Activated CD4-positive, alpha-beta T cell treated with anti-CD3 and anti-CD28 coated beads for 36 hours (primary cell): Measurements from ENCODE around the gene ALDH16A1. TPM values are rescaled to one million over a fixed set of nuclear protein-coding genes. Genes with fewer than 3 reads are reported as not detected.

Experiments
- ATAC-seq: fragments of 200-7000 bp; cut with Tn5 transposase; one replicate; pipeline ENCODE4 v1.10.0; 2021; ENCODE audit warnings: mild to moderate bottlenecking, moderate library complexity
- CTCF ChIA-PET: fragments of 350-600 bp; sonication (Branson Sonifier 250); formaldehyde crosslinking; loops from one replicate; lab custom pipeline; 2021; ENCODE audit warnings: antibody characterized with exemption; lab: Charles Lee
- POLR2A ChIA-PET: fragments of 350-600 bp; sonication (Branson Sonifier 250); formaldehyde crosslinking; loops from one replicate; lab custom pipeline; 2021; ENCODE audit warnings: antibody characterized with exemption, inconsistent platforms; lab: Charles Lee
- DNase-seq: peaks from one replicate; pipeline ENCODE4 v3.0.0-alpha.2; 2020
- H3K27ac Mint-ChIP-seq: one replicate; pipeline ENCODE4 v1.8.0; 2021; ENCODE audit warnings: mixed read lengths
- H3K27me3 Mint-ChIP-seq: one replicate; pipeline ENCODE4 v1.8.0; 2021; ENCODE audit warnings: mixed read lengths
- H3K36me3 Mint-ChIP-seq: one replicate; pipeline ENCODE4 v1.8.0; 2021; ENCODE audit warnings: low read depth, mixed read lengths
- H3K4me1 Mint-ChIP-seq: one replicate; pipeline ENCODE4 v1.8.0; 2021; ENCODE audit warnings: mixed read lengths
- H3K4me3 Mint-ChIP-seq: one replicate; pipeline ENCODE4 v1.8.0; 2021; ENCODE audit warnings: mild to moderate bottlenecking, moderate library complexity, mixed read lengths
- H3K9me3 Mint-ChIP-seq: one replicate; pipeline ENCODE4 v1.8.0; 2021; ENCODE audit warnings: low read depth, mixed read lengths
- intact Hi-C, 2 experiments: fragments of 100-400 bp; cut with DNase I in 1 of 2; cut with micrococcal nuclease in 1 of 2; formaldehyde crosslinking; loops; one replicate each; pipeline versions ENCODE4 v1.14.2 to v1.15.1; 2022 to 2024; cut with DNase I, micrococcal nuclease
- total RNA-seq, 2 experiments: library from RNA; stranded (reverse); gene quantifications; one replicate each; pipeline ENCODE4 v1.2.3, GENCODE V29; 2021

ALDH16A1 gene
- total RNA-seq, 2 experiments from 2014 or later: 26.8 to 33.3 TPM

GRCh38 chr19:49474542-49474924 lies 21.5 kb downstream of the ALDH16A1 start:
- DNase-seq (no peak), ATAC-seq (no peak)
- ChIA-PET CTCF (interaction anchor here (0.9 to 2.3 kb wide), 3 partner anchors 36 to 85 kb away, joined by 3 to 12 read pairs (median 3); no protein-coding TSS in a partner anchor), POLR2A (no interaction called here)
- Mint-ChIP-seq H3K27ac (peak overlapping the region; percentile 84), H3K9me3 (no peaks in the 10 kb centered on the region), H3K4me1 (peaks cover 54% of the 10 kb centered on the region), H3K36me3 (peaks cover 7% of the 10 kb centered on the region), H3K4me3 (peak overlapping the region; percentile 73), H3K27me3 (no peaks in the 10 kb centered on the region)
- intact Hi-C loops: loop anchor here (1.0 to 2.0 kb wide), 10 partner anchors 13 to 389 kb away; partner anchors contain the start of genes RPL13A (in 2 of the 2), ALDH16A1 (in 1 of the 2), DKKL1 (in 1 of the 2) and RPS11 (in 1 of the 2)

DNA sequence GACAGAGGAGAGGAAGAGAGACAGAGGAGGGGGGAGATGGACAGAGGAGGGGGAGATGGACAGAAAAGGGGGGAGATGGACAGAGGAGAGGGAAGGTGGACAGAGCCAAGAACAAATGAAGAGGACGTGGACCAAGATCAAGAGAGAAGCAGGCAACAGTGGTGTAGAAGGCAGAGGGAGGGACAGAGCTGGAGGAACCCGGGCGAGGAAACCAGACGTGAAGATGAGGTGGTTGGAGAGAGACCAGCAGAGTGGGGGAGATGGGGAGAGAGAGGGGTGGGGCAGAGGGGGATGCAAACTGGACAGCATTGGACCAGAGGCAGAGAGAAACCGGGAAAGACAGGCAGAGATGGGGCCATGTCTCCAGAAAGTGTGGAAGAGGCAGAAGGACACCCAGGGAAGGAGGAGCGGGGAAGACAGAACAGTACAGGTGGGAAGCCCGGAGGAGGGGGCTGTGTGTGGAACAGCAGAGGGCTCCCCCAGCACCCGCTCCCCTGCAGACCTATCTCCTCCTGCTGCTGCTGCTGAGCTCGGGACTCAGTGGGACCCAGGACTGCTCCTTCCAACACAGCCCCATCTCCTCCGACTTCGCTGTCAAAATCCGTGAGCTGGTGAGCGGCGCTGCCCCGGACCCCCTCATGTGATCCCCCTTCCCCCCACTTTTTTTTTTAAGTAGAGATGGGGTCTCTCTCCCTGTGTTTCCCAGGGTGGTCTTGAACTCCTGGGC lies 22.3 kb downstream of the ALDH16A1 start:
- H3K4me1 Mint-ChIP-seq: peaks cover 46% of the 10 kb centered on the region
- POLR2A ChIA-PET: interaction anchor here (1.2 to 1.6 kb wide), 2 partner anchors 16 to 20 kb away, joined by 3 to 6 read pairs; partner anchors contain the start of gene RPS11
- peaks cover 12% of the 10 kb centered on the region for H3K36me3 Mint-ChIP-seq

GRCh38 chr19:49475995-49476880 lies 23.2 kb downstream of the ALDH16A1 start:
- CTCF ChIA-PET: interaction anchor here (0.6 to 2.8 kb wide), 17 partner anchors 9 to 250 kb away, joined by 3 to 15 read pairs (median 4); partner anchors contain the start of gene RPL13A
- Mint-ChIP-seq H3K4me3 (peak overlapping the region; percentile 73), H3K4me1 (peaks cover 37% of the 10 kb centered on the region), H3K36me3 (peaks cover 16% of the 10 kb centered on the region), H3K9me3 (no peaks in the 10 kb centered on the region), H3K27me3 (no peaks in the 10 kb centered on the region), H3K27ac (peak overlapping the region; percentile 84)
- DNase-seq: peak; percentile 91
- POLR2A ChIA-PET: interaction anchor here (1.2 to 2.1 kb wide), 3 partner anchors 15 to 20 kb away, joined by 3 to 6 read pairs (median 6); partner anchors contain the start of gene RPS11
- peak; percentile 80 for ATAC-seq
- intact Hi-C loops: loop anchor here in 1 of 2 experiments (1.0 to 2.0 kb wide), 2 partner anchors 84 to 209 kb away; no protein-coding TSS in a partner anchor

More for the DNA sequence above, 22.3 kb downstream of the ALDH16A1 start:
- Mint-ChIP-seq H3K27ac (peak overlapping the region; percentile 84), H3K4me3 (peak overlapping the region; percentile 73), H3K27me3 (no peaks in the 10 kb centered on the region), H3K9me3 (no peaks in the 10 kb centered on the region)
- ATAC-seq: no peak
- CTCF ChIA-PET: interaction anchor here (0.6 to 2.8 kb wide), 14 partner anchors 10 to 249 kb away, joined by 3 to 15 read pairs (median 4); partner anchors contain the start of genes PIH1D1 and RPL13A
- intact Hi-C loops: loop anchor here in 1 of 2 experiments (2.0 kb wide), 1 partner anchor 209 kb away; no protein-coding TSS in a partner anchor
- DNase-seq: peak; percentile 49

- Mint-ChIP-seq H3K4me1 (peaks cover 18% of the 10 kb centered on the region), H3K4me3 (no peak overlapping the region), H3K9me3 (no peaks in the 10 kb centered on the region), H3K27ac (no peak overlapping the region), H3K27me3 (no peaks in the 10 kb centered on the region), H3K36me3 (peaks cover 25% of the 10 kb centered on the region)
- POLR2A ChIA-PET: no interaction called here
- CTCF ChIA-PET: no interaction called here
- ATAC-seq (no peak), DNase-seq (no peak)
- intact Hi-C loops: no loop called here
These were observed 27.1 kb downstream of the ALDH16A1 start for GRCh38 chr19:49479975-49480628.

- H3K4me3 Mint-ChIP-seq: no peak overlapping the region
- ATAC-seq (no peak), DNase-seq (no peak)
- no peaks in the 10 kb centered on the region for H3K27me3 Mint-ChIP-seq
- CTCF ChIA-PET: interaction anchor here (0.5 kb wide), 1 partner anchor 26 kb away, joined by 3 read pairs; no protein-coding TSS in a partner anchor
- intact Hi-C loops: no loop called here
- H3K4me1 Mint-ChIP-seq: peaks cover 14% of the 10 kb centered on the region
- peak overlapping the region; percentile 51 for H3K27ac Mint-ChIP-seq
- no peaks in the 10 kb centered on the region for H3K9me3 Mint-ChIP-seq
- POLR2A ChIA-PET: no interaction called here
- peaks cover 30% of the 10 kb centered on the region for H3K36me3 Mint-ChIP-seq
These were observed 28.1 kb downstream of the ALDH16A1 start for GRCh38 chr19:49481020-49481683.

DNA sequence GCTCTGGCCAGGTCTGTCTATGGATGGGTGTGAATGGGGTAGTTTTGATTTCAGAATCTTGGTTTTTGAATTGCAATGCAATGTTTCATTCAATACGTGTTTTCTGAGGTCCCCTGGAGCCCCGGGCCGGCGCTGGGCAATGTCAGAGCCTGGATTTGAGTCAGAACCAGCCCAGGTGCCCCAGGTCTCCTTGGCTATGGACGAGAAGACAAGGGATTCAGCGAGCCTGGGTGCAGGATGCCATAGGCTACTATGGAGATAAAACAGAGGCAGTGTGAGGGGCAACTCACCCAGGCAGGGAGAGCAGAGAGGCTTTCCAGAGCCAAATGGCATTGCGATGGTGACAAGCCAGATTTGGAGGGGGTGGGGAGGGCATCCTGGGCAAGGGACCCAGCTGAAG lies 33.2 kb downstream of the ALDH16A1 start:
- Mint-ChIP-seq H3K9me3 (no peaks in the 10 kb centered on the region), H3K36me3 (peaks cover 58% of the 10 kb centered on the region), H3K4me1 (peaks cover 25% of the 10 kb centered on the region), H3K27ac (peak overlapping the region; percentile 80), H3K4me3 (peak overlapping the region; percentile 36), H3K27me3 (no peaks in the 10 kb centered on the region)
- ATAC-seq (no peak), DNase-seq (no peak)
- ChIA-PET CTCF (interaction anchor here (0.5 kb wide), 1 partner anchor 41 kb away, joined by 3 read pairs; the partner anchor contains the start of gene RCN3), POLR2A (no interaction called here)
- intact Hi-C loops: loop anchor here (2.0 to 5.0 kb wide), 2 partner anchors 34 to 155 kb away; partner anchors contain the start of genes ALDH16A1 (in 1 of the 2), PIH1D1 (in 1 of the 2) and RRAS (in 1 of the 2)

DNA sequence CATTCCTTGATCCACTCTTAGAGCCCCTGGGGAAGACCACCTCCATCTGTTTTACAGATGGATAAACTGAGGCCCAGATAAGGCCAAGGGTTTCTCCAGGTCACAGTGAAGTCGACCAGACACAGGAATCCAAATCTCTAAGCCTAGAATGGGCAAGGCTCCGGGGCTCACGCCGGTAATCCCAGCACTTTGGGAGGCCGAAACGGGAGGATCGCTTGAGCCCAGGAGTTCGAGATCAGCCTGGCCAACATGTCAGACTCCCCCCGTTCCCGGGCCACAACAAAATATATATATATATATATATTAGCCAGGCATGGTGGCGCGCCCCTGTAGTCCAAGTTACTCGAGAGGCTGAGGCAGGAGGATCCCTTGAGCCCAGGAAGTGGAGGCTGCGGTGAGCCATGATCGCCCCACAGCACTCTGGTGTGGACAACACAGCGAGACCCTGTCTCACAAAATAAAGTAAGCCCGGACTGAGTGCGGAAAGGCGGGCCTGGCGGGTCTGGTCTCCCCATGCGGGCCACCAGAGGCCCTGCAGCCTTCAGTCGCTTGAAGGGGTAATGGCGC lies 33.8 kb downstream of the ALDH16A1 start:
- H3K4me3 Mint-ChIP-seq: peak overlapping the region; percentile 99
- no peaks in the 10 kb centered on the region for H3K9me3 Mint-ChIP-seq
- POLR2A ChIA-PET: interaction anchor here (1.5 kb wide), 1 partner anchor 9 kb away, joined by 6 read pairs; the partner anchor contains the start of gene RPS11
- H3K27ac Mint-ChIP-seq: peak overlapping the region; percentile 97
- H3K36me3 Mint-ChIP-seq: peaks cover 61% of the 10 kb centered on the region
- DNase-seq (no peak), ATAC-seq (no peak)
- peaks cover 25% of the 10 kb centered on the region for H3K4me1 Mint-ChIP-seq
- intact Hi-C loops: loop anchor here (1.0 to 5.0 kb wide), 8 partner anchors 10 to 493 kb away; partner anchors contain the start of genes ALDH16A1 (in 2 of the 2), FLT3LG (in 2 of the 2), RPS11 (in 2 of the 2) and AKT1S1 (in 1 of the 2)
- H3K27me3 Mint-ChIP-seq: no peaks in the 10 kb centered on the region
- CTCF ChIA-PET: interaction anchor here (0.5 kb wide), 1 partner anchor 41 kb away, joined by 3 read pairs; the partner anchor contains the start of gene RCN3

DNA sequence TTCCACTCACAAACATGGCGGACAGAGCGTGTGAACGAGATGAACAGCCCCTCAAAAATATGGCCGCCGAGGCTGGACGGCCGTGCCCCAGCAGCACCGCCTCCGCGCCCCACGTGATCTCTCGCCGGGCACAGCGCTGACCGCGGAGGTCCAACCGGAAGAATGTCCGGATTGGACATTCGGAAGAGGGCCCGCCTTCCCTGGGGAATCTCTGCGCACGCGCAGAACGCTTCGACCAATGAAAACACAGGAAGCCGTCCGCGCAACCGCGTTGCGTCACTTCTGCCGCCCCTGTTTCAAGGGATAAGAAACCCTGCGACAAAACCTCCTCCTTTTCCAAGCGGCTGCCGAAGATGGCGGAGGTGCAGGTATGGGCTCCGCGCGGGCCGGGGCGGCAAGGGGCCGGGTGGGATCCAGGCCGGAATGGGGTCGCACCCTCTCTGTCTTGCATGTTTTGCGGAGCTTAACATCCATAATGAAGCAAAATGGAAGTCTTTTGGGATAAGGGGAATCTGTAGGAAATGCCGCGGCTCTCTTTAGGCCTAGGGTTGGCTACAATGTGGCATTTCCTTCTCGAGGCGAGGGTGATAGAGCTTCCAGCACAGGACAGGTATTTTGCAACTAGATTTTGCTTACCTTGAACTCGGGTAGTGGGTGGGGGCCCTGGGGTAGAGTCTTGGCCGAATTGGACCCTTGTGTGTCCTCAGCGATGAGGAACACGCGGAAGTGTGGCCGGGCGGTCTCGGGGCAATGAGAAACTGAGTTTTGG lies 34.4 kb downstream of the ALDH16A1 start, which contains the start of gene RPL13A:
RPL13A (plus strand) TSS at position 332 of the 769 bp plus-strand sequence; CDS start at position 354, 22 bp downstream.
- peaks cover 67% of the 10 kb centered on the region for H3K36me3 Mint-ChIP-seq
- peak; percentile 90 for ATAC-seq
- peak within 1 kb of the TSS; percentile 97 for H3K27ac Mint-ChIP-seq
- ChIA-PET CTCF (interaction anchor here (0.7 to 2.5 kb wide), 2 partner anchors 11 to 796 kb away, joined by 4 to 15 read pairs; no protein-coding TSS in a partner anchor), POLR2A (interaction anchor here (0.7 to 2.0 kb wide), 3 partner anchors 9 to 36 kb away, joined by 3 to 6 read pairs (median 5); partner anchors contain the start of genes ALDH16A1, PIH1D1 and RPS11)
- H3K27me3 Mint-ChIP-seq: no peaks in the 10 kb centered on the region
- intact Hi-C loops: loop anchor here (1.0 to 5.0 kb wide), 8 partner anchors 9 to 494 kb away; partner anchors contain the start of genes ALDH16A1 (in 2 of the 2), FLT3LG (in 2 of the 2), RPS11 (in 2 of the 2) and AKT1S1 (in 1 of the 2)
- peaks cover 26% of the 10 kb centered on the region for H3K4me1 Mint-ChIP-seq
- peak within 1 kb of the TSS; percentile 99 for H3K4me3 Mint-ChIP-seq
- no peaks in the 10 kb centered on the region for H3K9me3 Mint-ChIP-seq
- peak; percentile 100 for DNase-seq
